ENCODE results near the gene DUSP22. TPM values are rescaled to one million over a fixed set of nuclear protein-coding genes. Genes with fewer than 3 reads are reported as not detected.
A peak's percentile ranks its signal among the peaks of the same experiment; 100 is the strongest.

DUSP22 gene
- total and polyA plus RNA-seq, 2 of the 8 experiments (the other 6 are each of a cell fraction or from before 2014, with no cell fraction given), result 15.5 to 32.4 TPM

- TF ChIP-seq HDAC2 (IDR thresholded peaks at IDR 0.05; ENCODE audit: borderline replicate concordance in 1 of 2, low read depth in 2 of 2, low read length in 2 of 2) (no peak), HDAC6 (IDR thresholded peaks at IDR 0.05; ENCODE audit: low read depth, low read length) (no peak), FOSL1 (IDR thresholded peaks at IDR 0.05; ENCODE audit: insufficient read depth, low read depth, low read length) (no peak), POLR2A (IDR thresholded peaks at IDR 0.05; ENCODE audit: control extremely low read depth in 1 of 2, low read depth in 2 of 2, low read length in 2 of 2) (peak in 1 of 2 experiments; percentile 43; a peak in 1 of 3 replicates), EZH2 (IDR thresholded peaks at IDR 0.05; ENCODE audit: low read depth, low read length, severe bottlenecking) (no peak), EGR1 (IDR thresholded peaks at IDR 0.05; ENCODE audit: borderline replicate concordance, low read depth, low read length) (no peak), CHD1 (IDR thresholded peaks at IDR 0.05; ENCODE audit: low read depth, low read length) (no peak), KDM4A (IDR thresholded peaks at IDR 0.05; ENCODE audit: low read depth, low read length, severe bottlenecking) (peak; percentile 74), RAD21 (IDR thresholded peaks at IDR 0.05 in 1 of 2, conservative IDR thresholded peaks at IDR 0.05 in 1 of 2; ENCODE audit: low read depth in 2 of 2, low read length in 2 of 2) (0 out of 4 replicates have a peak, but pooled peaks of 1 of the 2 experiments have one; percentile 0), ASH2L (IDR thresholded peaks at IDR 0.05; ENCODE audit: low read length) (peak; percentile 72), SUZ12 (IDR thresholded peaks at IDR 0.05; ENCODE audit: low read length) (peak; percentile 48; the same call in 1 of the 2 replicates), RBBP5 (IDR thresholded peaks at IDR 0.05; ENCODE audit: borderline replicate concordance, low read depth, low read length) (no peak), GABPA (IDR thresholded peaks at IDR 0.05; ENCODE audit: borderline replicate concordance, insufficient read depth, low read length) (0 out of 2 replicates have a peak, but pooled peaks have one; percentile 8)
- TF ChIP-seq, protein P1, sequence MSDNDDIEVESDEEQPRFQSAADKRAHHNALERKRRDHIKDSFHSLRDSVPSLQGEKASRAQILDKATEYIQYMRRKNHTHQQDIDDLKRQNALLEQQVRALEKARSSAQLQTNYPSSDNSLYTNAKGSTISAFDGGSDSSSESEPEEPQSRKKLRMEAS (IDR thresholded peaks at IDR 0.05), result peak; percentile 73
- TF ChIP-seq, protein P2, sequence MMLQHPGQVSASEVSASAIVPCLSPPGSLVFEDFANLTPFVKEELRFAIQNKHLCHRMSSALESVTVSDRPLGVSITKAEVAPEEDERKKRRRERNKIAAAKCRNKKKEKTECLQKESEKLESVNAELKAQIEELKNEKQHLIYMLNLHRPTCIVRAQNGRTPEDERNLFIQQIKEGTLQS (IDR thresholded peaks at IDR 0.05; ENCODE audit: insufficient read depth, low read depth, low read length), result no peak
Observed at GRCh38 chr6:391559-392440, 99.5 kb downstream of the DUSP22 start, which contains the start of gene IRF4 (continued).
